H9 (cell line): Measurements from ENCODE around the gene RNF180. TPM values are rescaled to one million over a fixed set of nuclear protein-coding genes. Genes with fewer than 3 reads are reported as not detected.

Experiments used
- DNase-seq: peaks from one replicate; pipeline ENCODE4 v3.0.0-alpha.2; 2017
- H2AFZ ChIP-seq: one replicate; pipeline ENCODE4 v1.6.1; 2013; ENCODE audit warnings: mild to moderate bottlenecking, low read length, control low read depth, moderate library complexity
- H2AK5ac ChIP-seq: 2 replicates; pipeline ENCODE4 v1.6.1; 2013; ENCODE audit warnings: low read length, control low read depth, mixed read lengths; ENCODE audit not compliant: insufficient read length
- H2BK120ac ChIP-seq: one replicate; pipeline ENCODE4 v1.6.1; 2013; ENCODE audit warnings: low read depth, mild to moderate bottlenecking, low read length, control low read depth, inconsistent platforms; ENCODE audit not compliant: poor library complexity, severe bottlenecking
- H2BK12ac ChIP-seq: 2 replicates; pipeline ENCODE4 v1.6.1; 2013; ENCODE audit warnings: low read length, control low read depth, mixed read lengths, low read depth; ENCODE audit not compliant: insufficient read length
- H2BK15ac ChIP-seq: 2 replicates; pipeline ENCODE4 v1.6.1; 2013; ENCODE audit warnings: low read depth, low read length, control low read depth
- H2BK20ac ChIP-seq: one replicate; pipeline ENCODE4 v1.6.1; 2013; ENCODE audit warnings: low read depth, mild to moderate bottlenecking, low read length, control low read depth, inconsistent platforms; ENCODE audit not compliant: poor library complexity, severe bottlenecking
- H2BK5ac ChIP-seq: 2 replicates; pipeline ENCODE4 v1.6.1; 2013; ENCODE audit warnings: low read length, control low read depth, mixed read lengths; ENCODE audit not compliant: insufficient read length
- H3K14ac ChIP-seq: 2 replicates; pipeline ENCODE4 v1.6.1; 2013; ENCODE audit warnings: low read length, control low read depth; ENCODE audit not compliant: insufficient read depth
- H3K18ac ChIP-seq: 2 replicates; pipeline ENCODE4 v1.6.1; 2013; ENCODE audit warnings: low read depth, mild to moderate bottlenecking, mixed read lengths, low read length, control low read depth; ENCODE audit not compliant: insufficient read length
- H3K23ac ChIP-seq: 2 replicates; pipeline ENCODE4 v1.6.1; 2013; ENCODE audit warnings: low read length, control low read depth, mixed read lengths, low read depth; ENCODE audit not compliant: insufficient read length
- H3K23me2 ChIP-seq: 2 replicates; pipeline ENCODE4 v1.6.1; 2013; ENCODE audit warnings: low read depth, mild to moderate bottlenecking, mixed read lengths, low read length, control low read depth; ENCODE audit not compliant: insufficient read length, poor library complexity, severe bottlenecking
- H3K27ac ChIP-seq: 2 replicates; pipeline ENCODE4 v1.5.1; 2013; ENCODE audit warnings: low read length, control low read depth, mixed read lengths, low read depth; ENCODE audit not compliant: insufficient read length
- H3K27me3 ChIP-seq: 2 replicates; pipeline ENCODE4 v1.6.1; 2013; ENCODE audit warnings: low read length, control low read depth, inconsistent platforms; ENCODE audit not compliant: insufficient read depth
- H3K4ac ChIP-seq: 2 replicates; pipeline ENCODE4 v1.6.1; 2013; ENCODE audit warnings: low read depth, mild to moderate bottlenecking, control low read depth, inconsistent platforms, low read length, moderate library complexity
- H3K4me1 ChIP-seq: 2 replicates; pipeline ENCODE4 v1.6.1; 2013; ENCODE audit warnings: low read length, control low read depth, inconsistent platforms; ENCODE audit not compliant: insufficient read depth
- H3K4me2 ChIP-seq: 2 replicates; pipeline ENCODE4 v1.6.1; 2013; ENCODE audit warnings: low read length, control low read depth, mixed read lengths; ENCODE audit not compliant: insufficient read length, insufficient read depth
- H3K56ac ChIP-seq: 2 replicates; pipeline ENCODE4 v1.6.1; 2013; ENCODE audit warnings: low read depth, mild to moderate bottlenecking, mixed read lengths, low read length, control low read depth; ENCODE audit not compliant: insufficient read length
- H3K79me1 ChIP-seq: 2 replicates; pipeline ENCODE4 v1.6.1; 2013; ENCODE audit warnings: low read depth, mild to moderate bottlenecking, moderate library complexity, low read length, control low read depth, inconsistent platforms; ENCODE audit not compliant: insufficient read depth, poor library complexity, severe bottlenecking
- H3K79me2 ChIP-seq: 2 replicates; pipeline ENCODE4 v1.6.1; 2013; ENCODE audit warnings: low read length, control low read depth, inconsistent platforms; ENCODE audit not compliant: insufficient read depth
- H3K9ac ChIP-seq: 2 replicates; pipeline ENCODE4 v1.6.1; 2013; ENCODE audit warnings: low read length, control low read depth, mixed read lengths; ENCODE audit not compliant: insufficient read length; ENCODE audit errors: extremely low read depth
- H3K9me3 ChIP-seq: one replicate; pipeline ENCODE4 v1.6.1; 2013; ENCODE audit warnings: low read depth, low read length, inconsistent platforms; ENCODE audit not compliant: control insufficient read depth
- H3T11ph ChIP-seq: one replicate; pipeline ENCODE4 v1.6.1; 2013; ENCODE audit warnings: mild to moderate bottlenecking, low read length, control low read depth, inconsistent platforms
- H4K20me1 ChIP-seq: one replicate; pipeline ENCODE4 v1.6.1; 2013; ENCODE audit not compliant: control insufficient read depth, insufficient read length, insufficient read depth
- H4K5ac ChIP-seq: 2 replicates; pipeline ENCODE4 v1.6.1; 2013; ENCODE audit warnings: low read depth, mild to moderate bottlenecking, mixed read lengths, low read length, control low read depth; ENCODE audit not compliant: insufficient read length
- H4K8ac ChIP-seq: replicated peaks from 2 replicates; pipeline ENCODE4 v1.6.1; 2013; ENCODE audit warnings: low read length, control low read depth, mixed read lengths, low read depth; ENCODE audit not compliant: insufficient read length
- H4K91ac ChIP-seq: 2 replicates; pipeline ENCODE4 v1.6.1; 2013; ENCODE audit warnings: low read depth, mild to moderate bottlenecking, moderate library complexity, mixed read lengths, low read length, control low read depth; ENCODE audit not compliant: insufficient read length
- H3K27ac Mint-ChIP-seq, 3 experiments: 2 replicates in 2 of 3; 3 replicates in 1 of 3; pipeline ENCODE4 v1.8.0; 2020 to 2021; ENCODE audit warnings: mixed read lengths in 3 of 3, mild to moderate bottlenecking in 1 of 3, moderate library complexity in 1 of 3
- H3K27me3 Mint-ChIP-seq: 2 replicates; pipeline ENCODE4 v1.8.0; 2021; ENCODE audit warnings: low read depth, mild to moderate bottlenecking, moderate library complexity, mixed read lengths
- H3K36me3 Mint-ChIP-seq, 3 experiments: 2 replicates in 2 of 3; 3 replicates in 1 of 3; pipeline ENCODE4 v1.8.0; 2020 to 2021; ENCODE audit warnings: low read depth in 3 of 3, mixed read lengths in 3 of 3; ENCODE audit not compliant: insufficient read depth in 1 of 3
- H3K4me1 Mint-ChIP-seq, 2 experiments: 2 replicates each; pipeline ENCODE4 v1.8.0; 2020; ENCODE audit warnings: mixed read lengths in 2 of 2
- H3K4me3 Mint-ChIP-seq, 2 experiments: 2 replicates in 1 of 2; 3 replicates in 1 of 2; pipeline ENCODE4 v1.8.0; 2020 to 2021; ENCODE audit warnings: mild to moderate bottlenecking in 2 of 2, mixed read lengths in 2 of 2, moderate library complexity in 1 of 2
- H3K9me3 Mint-ChIP-seq, 2 experiments: 2 replicates in 1 of 2; 3 replicates in 1 of 2; pipeline ENCODE4 v1.8.0; 2020; ENCODE audit warnings: mild to moderate bottlenecking in 2 of 2, mixed read lengths in 2 of 2, moderate library complexity in 1 of 2
- WGBS: extraction: QIAGEN DNeasy Blood & Tissue Kit; methylation state at CpG from one replicate; pipeline ENCODE4 v1.1.7; 2013; ENCODE audit warnings: missing lambda C conversion rate, low lambda C conversion rate, mixed read lengths; ENCODE audit not compliant: insufficient read length; ENCODE audit errors: extremely low coverage; 5-methylcytosine and 5-hydroxymethylcytosine counted together
- total RNA-seq: library from RNA; stranded (reverse); gene quantifications from 2 replicates; pipeline ENCODE4 v1.2.1, GENCODE V29; 2021
- TF ChIP-seq, protein P1 (sequence below): fragments of 200-600 bp; sonication (generic); conservative IDR thresholded peaks from 3 replicates; pipeline ENCODE4 v1.8.0; 2021; ENCODE audit warnings: antibody characterized with exemption, mild to moderate bottlenecking

The RNF180 gene
- total RNA-seq, 1 experiment from 2014 or later: 2.5 TPM

DNA sequence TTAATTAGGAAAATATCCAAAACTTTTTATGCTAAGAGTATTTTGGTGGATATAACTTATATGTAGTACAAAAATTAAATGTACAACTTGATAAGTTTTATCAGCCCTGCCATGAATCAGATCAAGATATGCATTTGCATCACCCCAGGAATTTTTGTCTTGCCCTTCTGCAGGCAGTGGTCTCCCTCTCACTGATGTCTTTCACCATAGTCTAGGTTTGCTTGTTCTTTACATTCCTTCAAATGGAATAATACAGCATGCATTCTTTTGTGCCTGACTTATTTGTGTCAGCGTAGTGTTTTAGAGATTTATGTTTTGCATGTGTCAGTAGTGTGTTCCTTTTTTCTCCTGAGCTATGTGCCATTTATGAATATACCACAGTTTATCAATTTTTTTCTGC lies 36.4 kb downstream of the RNF180 start:
- H3K79me1 ChIP-seq: no peaks in the 10 kb centered on the region
- Mint-ChIP-seq H3K36me3 (no peaks in the 10 kb centered on the region), H3K4me3 (no peak overlapping the region), H3K27ac (no peak overlapping the region), H3K4me1 (no peaks in the 10 kb centered on the region), H3K9me3 (no peaks in the 10 kb centered on the region), H3K27me3 (no peaks in the 10 kb centered on the region)
- no peaks in the 10 kb centered on the region for H3K4me1 ChIP-seq
- no peak overlapping the region for H2BK120ac ChIP-seq
- no CpG with 5 or more reads among the region's 1 CpG for WGBS
- no peak overlapping the region for H3K56ac ChIP-seq
- H3K79me2 ChIP-seq: no peaks in the 10 kb centered on the region
- H3K14ac ChIP-seq: no peak overlapping the region
- H3K27ac ChIP-seq: no peak overlapping the region
- no peak overlapping the region for H4K8ac ChIP-seq
- no peak overlapping the region for H3K18ac ChIP-seq
- no peaks in the 10 kb centered on the region for H3K9me3 ChIP-seq
- H3K27me3 ChIP-seq: no peaks in the 10 kb centered on the region
- H2BK12ac ChIP-seq: no peak overlapping the region
- no peak overlapping the region for H4K5ac ChIP-seq
- H4K20me1 ChIP-seq: no peaks in the 10 kb centered on the region
- no peak overlapping the region for H4K91ac ChIP-seq
- H2AK5ac ChIP-seq: no peak overlapping the region
- no peak overlapping the region for H2BK20ac ChIP-seq
- H3K23me2 ChIP-seq: no peaks in the 10 kb centered on the region
- H3K23ac ChIP-seq: no peak overlapping the region
- no peak overlapping the region for H2BK5ac ChIP-seq
- no peak overlapping the region for H3T11ph ChIP-seq
- no peak overlapping the region for H3K4ac ChIP-seq
- TF ChIP-seq, protein P1, sequence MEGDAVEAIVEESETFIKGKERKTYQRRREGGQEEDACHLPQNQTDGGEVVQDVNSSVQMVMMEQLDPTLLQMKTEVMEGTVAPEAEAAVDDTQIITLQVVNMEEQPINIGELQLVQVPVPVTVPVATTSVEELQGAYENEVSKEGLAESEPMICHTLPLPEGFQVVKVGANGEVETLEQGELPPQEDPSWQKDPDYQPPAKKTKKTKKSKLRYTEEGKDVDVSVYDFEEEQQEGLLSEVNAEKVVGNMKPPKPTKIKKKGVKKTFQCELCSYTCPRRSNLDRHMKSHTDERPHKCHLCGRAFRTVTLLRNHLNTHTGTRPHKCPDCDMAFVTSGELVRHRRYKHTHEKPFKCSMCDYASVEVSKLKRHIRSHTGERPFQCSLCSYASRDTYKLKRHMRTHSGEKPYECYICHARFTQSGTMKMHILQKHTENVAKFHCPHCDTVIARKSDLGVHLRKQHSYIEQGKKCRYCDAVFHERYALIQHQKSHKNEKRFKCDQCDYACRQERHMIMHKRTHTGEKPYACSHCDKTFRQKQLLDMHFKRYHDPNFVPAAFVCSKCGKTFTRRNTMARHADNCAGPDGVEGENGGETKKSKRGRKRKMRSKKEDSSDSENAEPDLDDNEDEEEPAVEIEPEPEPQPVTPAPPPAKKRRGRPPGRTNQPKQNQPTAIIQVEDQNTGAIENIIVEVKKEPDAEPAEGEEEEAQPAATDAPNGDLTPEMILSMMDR: no peak
- H2BK15ac ChIP-seq: no peak overlapping the region
- no peak overlapping the region for H3K4me2 ChIP-seq
- H3K9ac ChIP-seq: no peak overlapping the region
- DNase-seq: no peak
- no peak overlapping the region for H2AFZ ChIP-seq
